A549 (cell line): Measurements from ENCODE around the gene MAB21L3. TPM values are rescaled to one million over a fixed set of nuclear protein-coding genes. Genes with fewer than 3 reads are reported as not detected.

Experiments
- ATAC-seq, 2 experiments: fragments of 200-7000 bp in 1 of 2; fragments of >200 bp in 1 of 2; cut with Nextera tagmentation in 1 of 2; cut with Tn5 transposase in 1 of 2; 3 replicates each; pipeline versions ENCODE4 v1.8.0 to v1.9.1; 2018 to 2020; ENCODE audit warnings: mild to moderate bottlenecking in 1 of 2, moderate library complexity in 1 of 2
- CTCF ChIA-PET: fragments of 300-600 bp; sonication (Branson Sonifier 250); formaldehyde crosslinking; extraction: SDS; loops from one replicate; lab custom pipeline; 2021; ENCODE audit warnings: antibody characterized with exemption, inconsistent platforms; lab: Yijun Ruan, JAX
- POLR2A ChIA-PET: fragments of 350-600 bp; formaldehyde crosslinking; extraction: SDS; loops from one replicate; lab custom pipeline; 2021; ENCODE audit warnings: antibody characterized with exemption, inconsistent platforms; lab: Yijun Ruan, JAX
- DNase-seq, 2 experiments: peaks; one replicate each; pipeline versions ENCODE4 v3.0.0 to v3.0.0-alpha.2; 2011 to 2016; ENCODE audit warnings: low read depth in 1 of 2, low spot score in 1 of 2
- FAIRE-seq: peaks from 2 replicates; lab custom pipeline; 2011; peaks lifted over from hg19 to GRCh38; lab: Jason Lieb, UNC
- H3K27ac ChIP-seq, 2 experiments: fragments of >200 bp; sonication (Bioruptor Twin); formaldehyde crosslinking; 3 replicates each; pipeline ENCODE4 v1.5.1; 2016 to 2017
- H3K4me1 ChIP-seq: fragments of >200 bp; sonication (Bioruptor Twin); formaldehyde crosslinking; 3 replicates; pipeline ENCODE4 v1.6.1; 2016
- H3K4me2 ChIP-seq: fragments of >200 bp; sonication (Bioruptor Twin); formaldehyde crosslinking; 3 replicates; pipeline ENCODE4 v1.6.1; 2016
- H3K4me3 ChIP-seq: fragments of >200 bp; sonication (Bioruptor Twin); formaldehyde crosslinking; 3 replicates; pipeline ENCODE4 v1.5.1; 2016
- H3K9me3 ChIP-seq: fragments of >200 bp; sonication (Bioruptor Twin); formaldehyde crosslinking; 3 replicates; pipeline ENCODE4 v1.6.1; 2016
- CEBPB ChIP-seq, 2 experiments: fragments of >200 bp in 1 of 2; sonication (Bioruptor Twin) in 1 of 2; formaldehyde crosslinking in 1 of 2; IDR thresholded peaks; 2 replicates each; pipeline ENCODE4 v1.6.1; 2012 to 2016
- CHD4 ChIP-seq: fragments of 200-600 bp; sonication (generic); IDR thresholded peaks from 2 replicates; pipeline ENCODE4 v1.6.1; 2016; ENCODE audit warnings: antibody characterized with exemption, mild to moderate bottlenecking, borderline replicate concordance
- EHF ChIP-seq: fragments of 250-450 bp; sonication (Bioruptor Pico); IDR thresholded peaks from 2 replicates; pipeline ENCODE4 v1.5.0; 2020; ENCODE audit warnings: mild to moderate bottlenecking
- EHMT2 ChIP-seq: fragments of 200-600 bp; sonication (generic); IDR thresholded peaks from 2 replicates; pipeline ENCODE4 v1.6.1; 2016; ENCODE audit warnings: antibody characterized with exemption, low read depth, mild to moderate bottlenecking, moderate library complexity
- EP300 ChIP-seq, 2 experiments: fragments of >200 bp; sonication (Bioruptor Twin); formaldehyde crosslinking; IDR thresholded peaks; 2 replicates in 1 of 2; 3 replicates in 1 of 2; pipeline ENCODE4 v1.6.1; 2016 to 2017
- ESRRA ChIP-seq: fragments of 150-350 bp; IDR thresholded peaks from 2 replicates; pipeline ENCODE4 v1.6.1; 2014; ENCODE audit warnings: mild to moderate bottlenecking, low read length, borderline replicate concordance
- FOXS1 ChIP-seq: fragments of 250-450 bp; sonication (Bioruptor Pico); IDR thresholded peaks from 2 replicates; pipeline ENCODE4 v1.5.0; 2020; ENCODE audit warnings: mild to moderate bottlenecking, moderate library complexity
- GATA3 ChIP-seq: IDR thresholded peaks from 2 replicates; pipeline ENCODE4 v1.6.1; 2012; ENCODE audit warnings: borderline replicate concordance
- HDAC2 ChIP-seq: fragments of 200-600 bp; sonication (generic); IDR thresholded peaks from 2 replicates; pipeline ENCODE4 v1.6.1; 2016
- HOXA7 ChIP-seq: fragments of 250-450 bp; sonication (Bioruptor Pico); IDR thresholded peaks from 2 replicates; pipeline ENCODE4 v1.5.0; 2020; ENCODE audit warnings: mild to moderate bottlenecking, moderate library complexity
- HOXB13 ChIP-seq: fragments of 250-450 bp; sonication (Bioruptor Pico); IDR thresholded peaks from 2 replicates; pipeline ENCODE4 v1.5.0; 2020; ENCODE audit warnings: low read depth, mild to moderate bottlenecking, moderate library complexity
- HOXB5 ChIP-seq: fragments of 250-450 bp; sonication (Bioruptor Pico); IDR thresholded peaks from 2 replicates; pipeline ENCODE4 v1.5.0; 2020; ENCODE audit warnings: mild to moderate bottlenecking, moderate library complexity
- JUN ChIP-seq, 2 experiments: fragments of >200 bp; sonication (Bioruptor Twin); formaldehyde crosslinking; IDR thresholded peaks; 2 replicates in 1 of 2; 3 replicates in 1 of 2; pipeline ENCODE4 v1.6.1; 2016 to 2017
- KDM5A ChIP-seq: fragments of 200-600 bp; sonication (generic); IDR thresholded peaks from 2 replicates; pipeline ENCODE4 v1.6.1; 2016; ENCODE audit warnings: antibody characterized with exemption, mild to moderate bottlenecking
- MAZ ChIP-seq: fragments of 150-350 bp; IDR thresholded peaks from 2 replicates; pipeline ENCODE4 v1.6.1; 2014; ENCODE audit warnings: antibody characterized with exemption, low read depth, low read length, borderline replicate concordance
- MYC ChIP-seq: IDR thresholded peaks from 2 replicates; pipeline ENCODE4 v1.6.1; 2012; ENCODE audit warnings: mild to moderate bottlenecking, inconsistent platforms, low read length, improper control_type of control experiment, borderline replicate concordance
- NFE2L2 ChIP-seq: fragments of 150-350 bp; conservative IDR thresholded peaks from 2 replicates; pipeline ENCODE4 v1.6.1; 2014; ENCODE audit warnings: low read length
- NPAS2 ChIP-seq: fragments of 250-450 bp; sonication (Bioruptor Pico); IDR thresholded peaks from 2 replicates; pipeline ENCODE4 v1.8.0; 2022; ENCODE audit warnings: mild to moderate bottlenecking, moderate library complexity, borderline replicate concordance
- NR3C1 ChIP-seq: fragments of >200 bp; sonication (Bioruptor Twin); formaldehyde crosslinking; IDR thresholded peaks from 3 replicates; pipeline ENCODE4 v1.6.1; 2017
- POLR2A ChIP-seq: IDR thresholded peaks from 2 replicates; pipeline ENCODE4 v1.6.1; 2012; ENCODE audit warnings: mild to moderate bottlenecking, low read length
- RARB ChIP-seq: fragments of 250-450 bp; sonication (Bioruptor Pico); IDR thresholded peaks from 2 replicates; pipeline ENCODE4 v1.8.0; 2021; ENCODE audit warnings: mild to moderate bottlenecking, moderate library complexity
- RFX5 ChIP-seq: fragments of 450-650 bp; IDR thresholded peaks from 2 replicates; pipeline ENCODE4 v1.7.1; 2014; ENCODE audit warnings: antibody characterized with exemption, mild to moderate bottlenecking, moderate library complexity
- RNF2 ChIP-seq: fragments of 200-600 bp; sonication (generic); IDR thresholded peaks from 2 replicates; pipeline ENCODE4 v1.6.1; 2016; ENCODE audit warnings: low read depth, mild to moderate bottlenecking, antibody characterized with exemption, moderate library complexity, borderline replicate concordance
- SMC3 ChIP-seq: fragments of >200 bp; sonication (Bioruptor Twin); formaldehyde crosslinking; IDR thresholded peaks from 3 replicates; pipeline ENCODE4 v1.6.1; 2018; ENCODE audit warnings: inconsistent platforms
- TFCP2L1 ChIP-seq: fragments of 250-450 bp; sonication (Bioruptor Pico); IDR thresholded peaks from 2 replicates; pipeline ENCODE4 v1.5.0; 2021; ENCODE audit warnings: mild to moderate bottlenecking
- ZFP36 ChIP-seq: fragments of 450-650 bp; IDR thresholded peaks from 2 replicates; pipeline ENCODE4 v1.6.1; 2014; ENCODE audit warnings: borderline replicate concordance; ENCODE audit not compliant: partially characterized antibody
- WGBS: methylation state at CpG from one replicate; pipeline ENCODE4 v1.1.6; 2017; ENCODE audit errors: missing lambda C conversion rate; 5-methylcytosine and 5-hydroxymethylcytosine counted together
- polyA plus RNA-seq, 4 experiments: library from polyadenylated mRNA; depleted of rRNA in 3 of 4; stranded (reverse); fragments of >200 nt; fragmentation: RNase III in 1 of 4; extraction: RNeasy Plus Mini Kit Qiagen cat#74134 plus additional on column Dnase treatment in 1 of 4; gene quantifications; 2 replicates in 3 of 4; 3 replicates in 1 of 4; pipeline ENCODE4 v1.2.3, GENCODE V29; 2011 to 2017
- TF ChIP-seq, protein P1 (sequence below): IDR thresholded peaks from 2 replicates; pipeline ENCODE4 v1.6.1; 2012; ENCODE audit warnings: low read depth, borderline replicate concordance
- TF ChIP-seq, protein P2 (sequence below): fragments of >200 bp; sonication (Bioruptor Twin); formaldehyde crosslinking; IDR thresholded peaks from 3 replicates; pipeline ENCODE4 v1.5.1; 2016
- TF ChIP-seq, protein P3 (sequence below): fragments of 250-450 bp; sonication (Bioruptor Pico); IDR thresholded peaks from 2 replicates; pipeline ENCODE4 v1.5.0; 2021; ENCODE audit warnings: mild to moderate bottlenecking, moderate library complexity, borderline replicate concordance
- TF ChIP-seq, protein P4 (sequence below): fragments of 150-350 bp; IDR thresholded peaks from 2 replicates; pipeline ENCODE4 v1.6.1; 2014; ENCODE audit warnings: low read depth, mild to moderate bottlenecking, low read length
- TF ChIP-seq, protein P5 (sequence below): IDR thresholded peaks from 2 replicates; pipeline ENCODE4 v1.6.1; 2012

The MAB21L3 gene
- polyA plus RNA-seq, 2 of the 4 experiments (the other 2 are of a cell fraction), result 0.03 to 0.09 TPM

DNA sequence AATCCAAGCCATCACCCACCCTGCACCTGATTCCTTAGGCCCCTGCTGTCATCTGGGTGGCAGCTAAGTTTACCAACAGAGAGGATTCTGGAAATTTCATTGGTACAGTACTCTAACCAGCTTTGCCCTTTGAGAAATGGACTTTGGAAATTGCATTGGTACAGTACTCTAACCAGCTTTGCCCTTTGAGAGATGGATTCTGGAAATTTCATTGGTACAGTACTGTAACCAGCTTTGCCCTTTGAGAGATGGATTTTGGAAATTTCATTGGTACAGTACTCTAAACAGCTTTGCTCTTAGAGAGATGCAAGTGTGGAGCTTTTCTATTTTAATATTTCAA is 42.5 kb downstream of the MAB21L3 start:
- Histone ChIP-seq H3K27ac (no peak overlapping the region), H3K4me2 (no peak overlapping the region), H3K9me3 (no peaks in the 10 kb centered on the region), H3K4me1 (peaks cover 10% of the 10 kb centered on the region), H3K4me3 (no peak overlapping the region)
- ChIA-PET CTCF (interaction anchor here (1.0 to 7.9 kb wide), 8 partner anchors 10 to 345 kb away, joined by 3 to 69 read pairs (median 3); no protein-coding TSS in a partner anchor), POLR2A (no interaction called here)
- ATAC-seq (no peak), DNase-seq (no peak), FAIRE-seq (no peak)
- TF ChIP-seq FOXS1 (CRISPR knock-in tag), result no peak
- no peak for TF ChIP-seq NFE2L2
- TF ChIP-seq, protein P1, sequence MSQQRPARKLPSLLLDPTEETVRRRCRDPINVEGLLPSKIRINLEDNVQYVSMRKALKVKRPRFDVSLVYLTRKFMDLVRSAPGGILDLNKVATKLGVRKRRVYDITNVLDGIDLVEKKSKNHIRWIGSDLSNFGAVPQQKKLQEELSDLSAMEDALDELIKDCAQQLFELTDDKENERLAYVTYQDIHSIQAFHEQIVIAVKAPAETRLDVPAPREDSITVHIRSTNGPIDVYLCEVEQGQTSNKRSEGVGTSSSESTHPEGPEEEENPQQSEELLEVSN, result no peak
- TF ChIP-seq, protein P2, sequence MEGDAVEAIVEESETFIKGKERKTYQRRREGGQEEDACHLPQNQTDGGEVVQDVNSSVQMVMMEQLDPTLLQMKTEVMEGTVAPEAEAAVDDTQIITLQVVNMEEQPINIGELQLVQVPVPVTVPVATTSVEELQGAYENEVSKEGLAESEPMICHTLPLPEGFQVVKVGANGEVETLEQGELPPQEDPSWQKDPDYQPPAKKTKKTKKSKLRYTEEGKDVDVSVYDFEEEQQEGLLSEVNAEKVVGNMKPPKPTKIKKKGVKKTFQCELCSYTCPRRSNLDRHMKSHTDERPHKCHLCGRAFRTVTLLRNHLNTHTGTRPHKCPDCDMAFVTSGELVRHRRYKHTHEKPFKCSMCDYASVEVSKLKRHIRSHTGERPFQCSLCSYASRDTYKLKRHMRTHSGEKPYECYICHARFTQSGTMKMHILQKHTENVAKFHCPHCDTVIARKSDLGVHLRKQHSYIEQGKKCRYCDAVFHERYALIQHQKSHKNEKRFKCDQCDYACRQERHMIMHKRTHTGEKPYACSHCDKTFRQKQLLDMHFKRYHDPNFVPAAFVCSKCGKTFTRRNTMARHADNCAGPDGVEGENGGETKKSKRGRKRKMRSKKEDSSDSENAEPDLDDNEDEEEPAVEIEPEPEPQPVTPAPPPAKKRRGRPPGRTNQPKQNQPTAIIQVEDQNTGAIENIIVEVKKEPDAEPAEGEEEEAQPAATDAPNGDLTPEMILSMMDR, result no peak
- no peak for TF ChIP-seq MAZ
- no peak for TF ChIP-seq POLR2A
- no peak for TF ChIP-seq TFCP2L1
- TF ChIP-seq, protein P3, sequence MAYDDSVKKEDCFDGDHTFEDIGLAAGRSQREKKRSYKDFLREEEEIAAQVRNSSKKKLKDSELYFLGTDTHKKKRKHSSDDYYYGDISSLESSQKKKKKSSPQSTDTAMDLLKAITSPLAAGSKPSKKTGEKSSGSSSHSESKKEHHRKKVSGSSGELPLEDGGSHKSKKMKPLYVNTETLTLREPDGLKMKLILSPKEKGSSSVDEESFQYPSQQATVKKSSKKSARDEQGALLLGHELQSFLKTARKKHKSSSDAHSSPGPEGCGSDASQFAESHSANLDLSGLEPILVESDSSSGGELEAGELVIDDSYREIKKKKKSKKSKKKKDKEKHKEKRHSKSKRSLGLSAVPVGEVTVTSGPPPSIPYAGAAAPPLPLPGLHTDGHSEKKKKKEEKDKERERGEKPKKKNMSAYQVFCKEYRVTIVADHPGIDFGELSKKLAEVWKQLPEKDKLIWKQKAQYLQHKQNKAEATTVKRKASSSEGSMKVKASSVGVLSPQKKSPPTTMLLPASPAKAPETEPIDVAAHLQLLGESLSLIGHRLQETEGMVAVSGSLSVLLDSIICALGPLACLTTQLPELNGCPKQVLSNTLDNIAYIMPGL, result no peak
- TF ChIP-seq CEBPB (IDR thresholded peaks at IDR 0.05), result no peak
- TF ChIP-seq NR3C1, result no peak
- no peak for TF ChIP-seq ESRRA
- TF ChIP-seq HDAC2, result no peak
- no peak for TF ChIP-seq RNF2
- TF ChIP-seq RARB (CRISPR knock-in tag), result no peak
- TF ChIP-seq MYC, result no peak
- TF ChIP-seq, protein P4, sequence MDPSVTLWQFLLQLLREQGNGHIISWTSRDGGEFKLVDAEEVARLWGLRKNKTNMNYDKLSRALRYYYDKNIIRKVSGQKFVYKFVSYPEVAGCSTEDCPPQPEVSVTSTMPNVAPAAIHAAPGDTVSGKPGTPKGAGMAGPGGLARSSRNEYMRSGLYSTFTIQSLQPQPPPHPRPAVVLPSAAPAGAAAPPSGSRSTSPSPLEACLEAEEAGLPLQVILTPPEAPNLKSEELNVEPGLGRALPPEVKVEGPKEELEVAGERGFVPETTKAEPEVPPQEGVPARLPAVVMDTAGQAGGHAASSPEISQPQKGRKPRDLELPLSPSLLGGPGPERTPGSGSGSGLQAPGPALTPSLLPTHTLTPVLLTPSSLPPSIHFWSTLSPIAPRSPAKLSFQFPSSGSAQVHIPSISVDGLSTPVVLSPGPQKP, result no peak
- TF ChIP-seq, protein P5, sequence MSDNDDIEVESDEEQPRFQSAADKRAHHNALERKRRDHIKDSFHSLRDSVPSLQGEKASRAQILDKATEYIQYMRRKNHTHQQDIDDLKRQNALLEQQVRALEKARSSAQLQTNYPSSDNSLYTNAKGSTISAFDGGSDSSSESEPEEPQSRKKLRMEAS, result no peak
- no peak for TF ChIP-seq SMC3

DNA sequence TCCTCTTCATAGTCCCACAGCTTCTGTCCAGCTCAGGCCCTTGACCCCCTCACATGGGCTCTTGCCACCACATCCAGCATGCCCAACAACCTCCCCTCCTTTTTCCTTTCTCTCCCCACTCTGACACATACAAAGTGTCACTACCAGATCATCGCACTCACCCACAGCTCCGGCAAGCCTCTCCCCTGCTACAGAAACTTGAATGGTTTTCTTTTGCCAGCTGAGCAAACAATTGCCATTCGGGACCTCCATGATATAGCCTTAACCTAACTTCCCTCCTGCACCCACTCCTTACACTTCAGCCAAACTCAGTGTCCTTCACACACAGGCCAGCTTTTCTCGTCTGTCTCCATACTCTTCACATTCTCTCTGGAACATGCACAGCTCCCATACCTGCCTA is 43.3 kb downstream of the MAB21L3 start:
- no peak for FAIRE-seq
- POLR2A ChIA-PET, result no interaction called here
- WGBS, result 85% methylated on average over 4 of the region's 4 CpGs

More for the DNA sequence above, 43.3 kb downstream of the MAB21L3 start:
- ATAC-seq (no peak), DNase-seq (no peak)
- Histone ChIP-seq H3K4me1 (peaks cover 10% of the 10 kb centered on the region), H3K9me3 (no peaks in the 10 kb centered on the region), H3K4me3 (no peak overlapping the region), H3K27ac (no peak overlapping the region), H3K4me2 (no peak overlapping the region)
- no peak for TF ChIP-seq EHMT2
- no peak for TF ChIP-seq CHD4
- TF ChIP-seq JUN (IDR thresholded peaks at IDR 0.05), result no peak
- TF ChIP-seq, protein P2, result no peak
- no peak for TF ChIP-seq KDM5A
- no peak for TF ChIP-seq RFX5
- TF ChIP-seq ZFP36, result no peak
- TF ChIP-seq HOXB5, result no peak
- no peak for TF ChIP-seq NPAS2
- TF ChIP-seq SMC3, result no peak
- TF ChIP-seq POLR2A, result no peak
- no peak for TF ChIP-seq GATA3
- TF ChIP-seq FOXS1 (CRISPR knock-in tag), result no peak
- no peak for TF ChIP-seq HOXB13 (CRISPR knock-in tag)
- TF ChIP-seq, protein P5, result no peak
- TF ChIP-seq EHF (CRISPR knock-in tag), result no peak
- no peak for TF ChIP-seq TFCP2L1
- TF ChIP-seq HOXA7, result no peak
- no peak for TF ChIP-seq EP300 (IDR thresholded peaks at IDR 0.05)
- CTCF ChIA-PET, result interaction anchor here (0.6 to 7.9 kb wide), 8 partner anchors 9 to 344 kb away, joined by 3 to 69 read pairs (median 3); no protein-coding TSS in a partner anchor
